ENCODE data around the gene UPP1. TPM values are rescaled to one million over a fixed set of nuclear protein-coding genes. Genes with fewer than 3 reads are reported as not detected.

UPP1 gene
- total and polyA plus RNA-seq, 10 donors, result 22.2 to 80.0 (median 54.5) TPM

GRCh38 chr7:48132792-48133191 lies 43.7 kb downstream of the UPP1 start:
- no peak for DNase-seq
- H3K36me3 ChIP-seq, result no peaks in the 10 kb centered on the region
- H3K27ac ChIP-seq, result no peak overlapping the region
- no peak overlapping the region for H3K4me3 ChIP-seq
- intact Hi-C loops (cut with DNase I; ENCODE audit: low total_unique reads), result no loop called here
- peaks cover 0 to 11% (median 5%) of the 10 kb centered on the region in 8 donors for H3K9me3 ChIP-seq
- no peaks in the 10 kb centered on the region for H3K27me3 ChIP-seq (replicated peaks in 1 of 7)
- H3K4me1 ChIP-seq, result no peaks in the 10 kb centered on the region
- no peak for TF ChIP-seq POLR2AphosphoS5 (IDR thresholded peaks at IDR 0.05)
- TF ChIP-seq POLR2A (IDR thresholded peaks at IDR 0.05), result no peak
- no peak for TF ChIP-seq CTCF (IDR thresholded peaks at IDR 0.05 in 8 of 11, conservative IDR thresholded peaks at IDR 0.05 in 3 of 11)

DNA sequence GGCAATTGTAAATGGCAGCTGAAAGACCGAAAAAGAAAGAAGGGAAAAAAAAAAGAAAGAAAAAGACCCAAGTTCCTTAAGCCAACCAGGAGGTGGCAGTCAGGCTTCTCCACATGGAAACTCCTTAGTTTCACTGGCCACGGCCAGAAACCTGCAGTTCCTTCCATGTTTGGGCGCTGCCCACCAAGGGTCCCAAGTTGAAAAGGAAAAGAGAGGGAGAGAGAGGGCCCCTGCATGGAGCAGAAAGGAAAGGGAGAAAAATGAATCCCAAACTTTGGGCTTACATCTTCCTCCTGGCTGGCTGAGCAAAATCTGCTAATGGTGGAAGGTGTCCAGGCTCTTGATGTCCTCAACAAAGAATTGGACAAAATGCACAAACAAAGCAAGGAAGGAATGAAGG lies 50.4 kb downstream of the UPP1 start:
- no peak overlapping the region for H3K27ac ChIP-seq
- intact Hi-C loops (cut with DNase I; ENCODE audit: low total_unique reads), result no loop called here
- no peak for TF ChIP-seq POLR2AphosphoS5 (IDR thresholded peaks at IDR 0.05)
- no peak for TF ChIP-seq POLR2A (IDR thresholded peaks at IDR 0.05)
- TF ChIP-seq CTCF (IDR thresholded peaks at IDR 0.05 in 8 of 11, conservative IDR thresholded peaks at IDR 0.05 in 3 of 11), result no peak
- H3K4me3 ChIP-seq, result no peak overlapping the region
- no peaks in the 10 kb centered on the region for H3K36me3 ChIP-seq
- H3K4me1 ChIP-seq, result peaks cover 0 to 9% (median 0%) of the 10 kb centered on the region in 6 donors
- 37 to 46% (median 42%) methylated on average over 3 of the region's 3 CpGs for WGBS, 5 donors
- no peaks in the 10 kb centered on the region for H3K27me3 ChIP-seq (replicated peaks in 1 of 7)
- no peak for DNase-seq
- H3K9me3 ChIP-seq, result peaks cover 0 to 16% (median 8%) of the 10 kb centered on the region in 8 donors

DNA sequence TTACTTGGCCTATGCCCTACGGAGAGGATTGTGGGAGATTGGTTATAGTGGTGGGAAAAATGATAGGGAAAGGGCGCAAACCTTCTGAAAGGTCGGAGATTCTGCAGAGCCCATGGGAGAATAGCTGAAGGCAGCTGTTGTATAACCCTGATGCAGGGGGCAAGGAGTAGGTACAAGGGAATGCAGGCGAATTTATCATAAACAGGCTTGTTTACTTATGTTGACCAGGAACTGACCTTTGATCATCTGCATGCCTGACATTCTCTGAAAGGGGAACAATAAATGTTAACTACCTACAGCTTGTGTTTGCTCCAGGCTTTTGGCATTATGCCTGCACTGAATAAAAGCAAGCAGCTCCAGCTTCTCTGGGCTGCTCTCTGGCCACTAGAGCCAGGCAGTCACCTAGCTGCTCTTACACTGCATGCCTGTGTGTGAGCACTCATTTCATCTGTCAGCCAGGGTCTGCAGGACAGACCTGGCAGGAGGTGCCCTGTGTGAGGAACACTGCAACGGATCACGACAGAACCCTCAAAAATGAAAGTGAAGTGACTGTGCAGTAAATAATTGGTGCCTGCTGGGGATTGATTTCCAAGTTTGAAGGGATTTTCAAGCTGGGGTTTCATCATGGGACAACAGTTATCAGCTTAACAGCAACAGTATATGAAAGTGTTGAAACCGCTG lies 51.1 kb downstream of the UPP1 start:
- no peak for DNase-seq
- intact Hi-C loops (cut with DNase I; ENCODE audit: low total_unique reads), result no loop called here
- Histone ChIP-seq H3K4me1 (peaks cover 0 to 9% (median 0%) of the 10 kb centered on the region in 6 donors), H3K27ac (no peak overlapping the region), H3K4me3 (peak overlapping the region in 1 of 8 donors; percentile 36), H3K36me3 (no peaks in the 10 kb centered on the region), H3K27me3 (replicated peaks in 1 of 7) (no peaks in the 10 kb centered on the region), H3K9me3 (peaks cover 0 to 16% (median 8%) of the 10 kb centered on the region in 8 donors)
- WGBS, 5 donors, result 62 to 70% (median 68%) methylated on average over 7 of the region's 7 CpGs
- TF ChIP-seq POLR2AphosphoS5 (IDR thresholded peaks at IDR 0.05), result no peak
- no peak for TF ChIP-seq POLR2A (IDR thresholded peaks at IDR 0.05)
- TF ChIP-seq CTCF (IDR thresholded peaks at IDR 0.05 in 8 of 11, conservative IDR thresholded peaks at IDR 0.05 in 3 of 11), result no peak

DNA sequence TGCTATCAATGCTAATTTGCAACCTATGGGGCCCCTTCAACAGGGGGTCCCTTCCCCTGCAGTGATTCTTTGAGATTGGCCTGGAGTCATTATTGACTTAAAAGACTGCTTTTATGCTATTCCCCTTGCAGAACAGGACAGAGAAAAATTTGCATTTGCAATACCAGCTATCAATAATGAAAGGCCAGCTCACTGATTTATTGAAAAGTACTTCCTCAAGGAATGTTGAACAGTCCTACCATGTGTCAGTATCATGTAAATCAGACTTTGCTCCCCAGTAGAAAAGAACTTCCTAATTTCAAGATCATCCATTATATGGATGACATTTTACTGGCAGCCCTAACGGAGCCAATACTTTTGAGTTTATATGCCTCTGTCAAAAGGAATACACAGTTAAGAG lies 52.5 kb downstream of the UPP1 start:
- TF ChIP-seq POLR2AphosphoS5 (IDR thresholded peaks at IDR 0.05), result no peak
- TF ChIP-seq POLR2A (IDR thresholded peaks at IDR 0.05), result no peak
- H3K27me3 ChIP-seq (replicated peaks in 1 of 7), result no peaks in the 10 kb centered on the region
- no peaks in the 10 kb centered on the region for H3K36me3 ChIP-seq
- intact Hi-C loops (cut with DNase I; ENCODE audit: low total_unique reads), result no loop called here
- DNase-seq, result no peak
- H3K4me1 ChIP-seq, result peaks cover 0 to 9% (median 0%) of the 10 kb centered on the region in 6 donors
- H3K9me3 ChIP-seq, result peaks cover 0 to 11% (median 1%) of the 10 kb centered on the region in 8 donors
- H3K27ac ChIP-seq, result no peak overlapping the region
- WGBS, 5 donors, result 59 to 81% (median 76%) methylated on average over 1 of the region's 1 CpG
- H3K4me3 ChIP-seq, result no peak overlapping the region
